B cell (primary cell): ENCODE data around the gene CCR2.

Source experiments
- CTCF ChIP-seq: fragments of 200-600 bp; IDR thresholded peaks from one replicate; pipeline ENCODE4 v1.8.0; 2022; ENCODE audit warnings: antibody characterized with exemption, mild to moderate bottlenecking
- EZH2 ChIP-seq: IDR thresholded peaks from 2 replicates; pipeline ENCODE4 v1.6.1; 2012; ENCODE audit warnings: borderline replicate concordance, low read depth, mild to moderate bottlenecking, moderate library complexity, low read length; ENCODE audit not compliant: insufficient read depth, poor library complexity, severe bottlenecking

- TF ChIP-seq CTCF (no peak), EZH2 (no peak)
Measured at GRCh38 chr3:46344476-46344875, 9.4 kb upstream of the CCR2 start.
